Mammary epithelial cell (primary cell): ENCODE results near the gene ELMO3.

Source experiments
- EZH2 ChIP-seq: IDR thresholded peaks from 2 replicates; pipeline ENCODE4 v1.6.1; 2012; ENCODE audit warnings: low read length, inconsistent platforms, borderline replicate concordance
- TF ChIP-seq, protein P1 (sequence below), 2 donors: IDR thresholded peaks in 1 of 2; conservative IDR thresholded peaks in 1 of 2; 2 replicates each; pipeline ENCODE4 v1.5.1; 2011 to 2012; ENCODE audit warnings: inconsistent platforms in 2 of 2, low read length in 2 of 2, mild to moderate bottlenecking in 2 of 2, control low read depth in 1 of 2, low read depth in 1 of 2; ENCODE audit not compliant: insufficient read depth in 1 of 2; ENCODE audit errors: extremely low read depth in 1 of 2

DNA sequence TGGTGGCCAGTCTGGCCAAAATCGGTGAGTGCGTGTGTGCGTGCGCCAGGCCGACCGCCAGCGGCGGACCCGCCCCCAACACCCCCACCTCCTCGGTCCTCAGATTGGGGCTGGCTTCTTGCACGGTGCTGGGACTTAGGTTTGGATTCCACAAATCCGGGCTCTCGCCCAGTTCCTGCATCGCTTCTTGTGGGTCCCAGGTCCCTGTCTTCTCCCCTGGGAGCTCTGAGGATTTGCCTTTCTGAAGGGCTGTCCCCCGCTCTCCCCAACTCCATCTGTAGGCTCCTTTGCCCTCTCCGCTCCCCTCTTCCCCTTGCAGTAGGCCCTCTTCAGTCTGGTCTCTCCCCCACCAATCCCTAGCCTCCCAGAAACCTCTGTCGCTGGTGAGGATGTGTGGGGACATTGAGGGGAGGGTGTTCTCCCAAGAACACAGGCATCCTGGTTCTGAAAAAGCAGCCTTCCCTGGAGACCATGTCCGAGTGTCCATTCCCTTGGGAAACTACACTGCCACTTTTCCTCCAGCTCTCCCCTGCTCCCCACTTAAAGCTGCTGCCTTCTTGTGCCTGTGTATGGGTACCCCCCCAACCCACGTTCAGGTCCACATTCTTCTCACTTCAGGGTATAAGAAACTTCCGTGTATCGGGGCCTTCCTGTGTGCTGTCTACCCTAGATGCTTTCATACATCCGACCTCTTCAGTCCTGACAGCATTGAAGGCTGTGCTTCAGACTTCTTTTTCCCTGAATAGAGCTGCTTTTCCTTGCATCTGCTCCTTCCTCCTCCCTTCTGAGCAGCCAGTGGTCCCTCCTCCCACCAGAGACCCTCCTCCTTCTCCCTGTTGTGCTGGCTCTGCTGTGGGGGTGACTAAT, 50.5 kb downstream of the ELMO3 start:
- TF ChIP-seq, protein P1, sequence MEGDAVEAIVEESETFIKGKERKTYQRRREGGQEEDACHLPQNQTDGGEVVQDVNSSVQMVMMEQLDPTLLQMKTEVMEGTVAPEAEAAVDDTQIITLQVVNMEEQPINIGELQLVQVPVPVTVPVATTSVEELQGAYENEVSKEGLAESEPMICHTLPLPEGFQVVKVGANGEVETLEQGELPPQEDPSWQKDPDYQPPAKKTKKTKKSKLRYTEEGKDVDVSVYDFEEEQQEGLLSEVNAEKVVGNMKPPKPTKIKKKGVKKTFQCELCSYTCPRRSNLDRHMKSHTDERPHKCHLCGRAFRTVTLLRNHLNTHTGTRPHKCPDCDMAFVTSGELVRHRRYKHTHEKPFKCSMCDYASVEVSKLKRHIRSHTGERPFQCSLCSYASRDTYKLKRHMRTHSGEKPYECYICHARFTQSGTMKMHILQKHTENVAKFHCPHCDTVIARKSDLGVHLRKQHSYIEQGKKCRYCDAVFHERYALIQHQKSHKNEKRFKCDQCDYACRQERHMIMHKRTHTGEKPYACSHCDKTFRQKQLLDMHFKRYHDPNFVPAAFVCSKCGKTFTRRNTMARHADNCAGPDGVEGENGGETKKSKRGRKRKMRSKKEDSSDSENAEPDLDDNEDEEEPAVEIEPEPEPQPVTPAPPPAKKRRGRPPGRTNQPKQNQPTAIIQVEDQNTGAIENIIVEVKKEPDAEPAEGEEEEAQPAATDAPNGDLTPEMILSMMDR (conservative IDR thresholded peaks at IDR 0.05 in 1 of 2, IDR thresholded peaks at IDR 0.05 in 1 of 2; ENCODE audit: extremely low read depth in 1 of 2, insufficient read depth in 1 of 2, low read depth in 1 of 2, low read length in 2 of 2), result no peak
- no peak for TF ChIP-seq EZH2
